GM23248 (cell line): Measurements from ENCODE around the gene ZC3H12D. TPM values are rescaled to one million over a fixed set of nuclear protein-coding genes. Genes with fewer than 3 reads are reported as not detected.

ENCODE experiments used
- DNase-seq: peaks from one replicate; pipeline ENCODE4 v3.0.0-alpha.2; 2015
- H2AFZ ChIP-seq: fragments of 200-600 bp; sonication (generic); 2 replicates; pipeline ENCODE4 v1.6.1; 2016; ENCODE audit warnings: antibody characterized with exemption
- H3F3A ChIP-seq: fragments of 200-600 bp; sonication (generic); 2 replicates; pipeline ENCODE4 v1.6.1; 2016; ENCODE audit warnings: mild to moderate bottlenecking, antibody characterized with exemption, mixed run types; ENCODE audit not compliant: insufficient read depth
- H3K27ac ChIP-seq: fragments of 200-600 bp; sonication (generic); 2 replicates; pipeline ENCODE4 v1.5.1; 2016; ENCODE audit warnings: mild to moderate bottlenecking
- H3K27me3 ChIP-seq: fragments of 200-600 bp; sonication (generic); replicated peaks from 2 replicates; pipeline ENCODE4 v1.6.1; 2016; ENCODE audit warnings: mild to moderate bottlenecking; ENCODE audit not compliant: insufficient read depth
- H3K36me3 ChIP-seq: fragments of 200-600 bp; sonication (generic); 2 replicates; pipeline ENCODE4 v1.6.1; 2016; ENCODE audit warnings: low read depth, mild to moderate bottlenecking
- H3K4me1 ChIP-seq: fragments of 200-600 bp; sonication (generic); 2 replicates; pipeline ENCODE4 v1.6.1; 2016; ENCODE audit warnings: mild to moderate bottlenecking; ENCODE audit not compliant: insufficient read depth
- H3K4me2 ChIP-seq: fragments of 200-600 bp; sonication (generic); one replicate; pipeline ENCODE4 v1.6.1; 2016; ENCODE audit warnings: mild to moderate bottlenecking; ENCODE audit not compliant: unreplicated experiment
- H3K4me3 ChIP-seq: fragments of 200-600 bp; sonication (generic); 2 replicates; pipeline ENCODE4 v1.5.1; 2016; ENCODE audit warnings: mild to moderate bottlenecking
- H3K79me2 ChIP-seq: fragments of 200-600 bp; sonication (generic); 2 replicates; pipeline ENCODE4 v1.6.1; 2016; ENCODE audit warnings: mild to moderate bottlenecking; ENCODE audit not compliant: insufficient read depth
- H3K9ac ChIP-seq: fragments of 200-600 bp; sonication (generic); 2 replicates; pipeline ENCODE4 v1.6.1; 2016; ENCODE audit warnings: mild to moderate bottlenecking
- H3K9me2 ChIP-seq: fragments of 200-600 bp; sonication (generic); 2 replicates; pipeline ENCODE4 v1.6.1; 2016; ENCODE audit warnings: mixed run types, mild to moderate bottlenecking, moderate library complexity; ENCODE audit not compliant: insufficient read depth
- H3K9me3 ChIP-seq: fragments of 200-600 bp; sonication (generic); one replicate; pipeline ENCODE4 v1.6.1; 2017; ENCODE audit warnings: low read depth
- H4K20me1 ChIP-seq: fragments of 200-600 bp; sonication (generic); 2 replicates; pipeline ENCODE4 v1.6.0; 2016; ENCODE audit not compliant: insufficient read depth
- EZH2 ChIP-seq: fragments of 200-600 bp; sonication (generic); IDR thresholded peaks from 2 replicates; pipeline ENCODE4 v1.6.1; 2018; ENCODE audit warnings: antibody characterized with exemption, mild to moderate bottlenecking; ENCODE audit not compliant: insufficient read depth, poor library complexity, severe bottlenecking
- EZH2phosphoT487 ChIP-seq: fragments of 200-600 bp; sonication (generic); IDR thresholded peaks from 2 replicates; pipeline ENCODE4 v1.6.1; 2018; ENCODE audit warnings: antibody characterized with exemption, moderate library complexity, mild to moderate bottlenecking, low read depth; ENCODE audit not compliant: insufficient read depth
- WGBS, 2 experiments: methylation state at CpG; one replicate each; pipeline ENCODE4 v1.1.6; 2015 to 2017; ENCODE audit warnings: low lambda C conversion rate in 2 of 2, low coverage in 1 of 2; ENCODE audit errors: missing lambda C conversion rate in 2 of 2; 5-methylcytosine and 5-hydroxymethylcytosine counted together
- in situ Hi-C: fragments of 300-500 bp; cut with MboI; formaldehyde crosslinking; loops from 2 replicates; pipeline ENCODE4 v1.15.0; 2020
- polyA plus RNA-seq: library from polyadenylated mRNA; unstranded; fragments of >200 nt; fragmentation: Nextera tagmentation; extraction: Ambion mirVana; gene quantifications from 2 replicates; pipeline ENCODE4 v1.2.1, GENCODE V29; 2016
- total RNA-seq: library from RNA; depleted of rRNA; stranded (reverse); fragments of >200 nt; shearing (Covaris generic); gene quantifications from 2 replicates; pipeline ENCODE4 v1.2.3, GENCODE V29; 2014

The ZC3H12D gene
- total and polyA plus RNA-seq, 2 experiments from 2014 or later = 0.54 TPM; not detected in 1

GRCh38 chr6:149441740-149442139 lies 43.1 kb downstream of the ZC3H12D start:
- Histone ChIP-seq H3K4me2 (no peak overlapping the region), H2AFZ (no peak overlapping the region), H3K27me3 (no peaks in the 10 kb centered on the region), H3K9me2 (no peaks in the 10 kb centered on the region), H4K20me1 (no peaks in the 10 kb centered on the region), H3K27ac (no peak overlapping the region), H3K79me2 (no peaks in the 10 kb centered on the region), H3F3A (peaks cover 7% of the 10 kb centered on the region; the same call in 1 of the 2 replicates), H3K4me1 (no peaks in the 10 kb centered on the region), H3K36me3 (no peaks in the 10 kb centered on the region), H3K9me3 (no peaks in the 10 kb centered on the region), H3K4me3 (no peak overlapping the region), H3K9ac (no peak overlapping the region)
- DNase-seq = no peak
- in situ Hi-C loops = loop anchor here (25.0 kb wide), 1 partner anchor 854 kb away; no protein-coding TSS in a partner anchor
- no peak for TF ChIP-seq EZH2phosphoT487
- TF ChIP-seq EZH2 = no peak
- 69 to 81% methylated on average over 9 of the region's 9 CpGs for WGBS, 2 experiments

- no peak overlapping the region for H3K9ac ChIP-seq
- no peak overlapping the region for H2AFZ ChIP-seq
- DNase-seq = no peak
- H3K4me3 ChIP-seq = no peak overlapping the region
- no peak overlapping the region for H3K4me2 ChIP-seq
- no peaks in the 10 kb centered on the region for H3K4me1 ChIP-seq
- 89 to 92% methylated on average over 16 of the region's 16 CpGs for WGBS, 2 experiments
- no peak overlapping the region for H3K27ac ChIP-seq
- no peaks in the 10 kb centered on the region for H3K9me3 ChIP-seq
- H3F3A ChIP-seq = peaks cover 7% of the 10 kb centered on the region; the same call in 1 of the 2 replicates
- H3K36me3 ChIP-seq = no peaks in the 10 kb centered on the region
- no peak for TF ChIP-seq EZH2phosphoT487
- TF ChIP-seq EZH2 = no peak
- in situ Hi-C loops = loop anchor here (25.0 kb wide), 1 partner anchor 854 kb away; no protein-coding TSS in a partner anchor
- no peaks in the 10 kb centered on the region for H3K27me3 ChIP-seq
- H4K20me1 ChIP-seq = no peaks in the 10 kb centered on the region
- no peaks in the 10 kb centered on the region for H3K79me2 ChIP-seq
- H3K9me2 ChIP-seq = no peaks in the 10 kb centered on the region
These were observed 43.8 kb downstream of the ZC3H12D start for GRCh38 chr6:149440735-149441671.

- TF ChIP-seq EZH2phosphoT487 = no peak
- TF ChIP-seq EZH2 = no peak
- no peak for DNase-seq
- H3K4me1 ChIP-seq = no peaks in the 10 kb centered on the region
- H2AFZ ChIP-seq = no peak overlapping the region
- WGBS, 2 experiments = 77 to 94% methylated on average over 1 of the region's 1 CpG
- no peaks in the 10 kb centered on the region for H3K27me3 ChIP-seq
- no peaks in the 10 kb centered on the region for H3K9me3 ChIP-seq
- no peaks in the 10 kb centered on the region for H4K20me1 ChIP-seq
- H3K4me3 ChIP-seq = no peak overlapping the region
- H3K27ac ChIP-seq = no peak overlapping the region
- in situ Hi-C loops = loop anchor here (25.0 kb wide), 1 partner anchor 852 kb away; no protein-coding TSS in a partner anchor
- no peak overlapping the region for H3K4me2 ChIP-seq
- no peaks in the 10 kb centered on the region for H3K79me2 ChIP-seq
- no peaks in the 10 kb centered on the region for H3K9me2 ChIP-seq
- H3K36me3 ChIP-seq = no peaks in the 10 kb centered on the region
- no peak overlapping the region for H3K9ac ChIP-seq
- H3F3A ChIP-seq = peaks cover 2% of the 10 kb centered on the region; the same call in 1 of the 2 replicates
These were observed 45.2 kb downstream of the ZC3H12D start for GRCh38 chr6:149439626-149440025.

GRCh38 chr6:149438855-149439254 lies 46.0 kb downstream of the ZC3H12D start:
- H3K4me1 ChIP-seq = no peaks in the 10 kb centered on the region
- no peak overlapping the region for H3K4me2 ChIP-seq
- H3F3A ChIP-seq = 0 out of 2 replicates have a peak, but pooled peaks cover 5% of the 10 kb centered on the region
- no peaks in the 10 kb centered on the region for H3K9me3 ChIP-seq
- H3K27me3 ChIP-seq = no peaks in the 10 kb centered on the region
- H3K79me2 ChIP-seq = no peaks in the 10 kb centered on the region
- no peak for DNase-seq
- in situ Hi-C loops = loop anchor here (25.0 kb wide), 1 partner anchor 852 kb away; no protein-coding TSS in a partner anchor
- H3K27ac ChIP-seq = no peak overlapping the region
- no peaks in the 10 kb centered on the region for H3K9me2 ChIP-seq
- WGBS, 2 experiments = 50 to 62% methylated on average over 3 of the region's 3 CpGs
- no peak overlapping the region for H3K9ac ChIP-seq
- no peaks in the 10 kb centered on the region for H4K20me1 ChIP-seq
- no peak overlapping the region for H3K4me3 ChIP-seq
- H2AFZ ChIP-seq = no peak overlapping the region
- H3K36me3 ChIP-seq = no peaks in the 10 kb centered on the region
- TF ChIP-seq EZH2phosphoT487 (no peak), EZH2 (no peak)
